ENCODE data around the gene AP2B1. TPM values are rescaled to one million over a fixed set of nuclear protein-coding genes. Genes with fewer than 3 reads are reported as not detected.
A peak's percentile ranks its signal among the peaks of the same experiment; 100 is the strongest.

The AP2B1 gene
- total RNA-seq, 1 experiment from 2014 or later: 61.4 TPM

- in situ Hi-C loops (cut with HindIII; ENCODE audit: low pct_unique_long_range_greater_than_20kb, low sequenced_read_pairs): no loop called here
- DNase-seq (ENCODE audit: low read depth, low spot score): no peak
Observed at GRCh38 chr17:35731917-35732805, 145.0 kb downstream of the AP2B1 start.

- in situ Hi-C loops (cut with HindIII; ENCODE audit: low pct_unique_long_range_greater_than_20kb, low sequenced_read_pairs): no loop called here
- DNase-seq (ENCODE audit: low read depth, low spot score): no peak
Observed at GRCh38 chr17:35732806-35733136, 145.6 kb downstream of the AP2B1 start.

- in situ Hi-C loops (cut with HindIII; ENCODE audit: low pct_unique_long_range_greater_than_20kb, low sequenced_read_pairs): no loop called here
- no peak for DNase-seq (ENCODE audit: low read depth, low spot score)
Observed at GRCh38 chr17:35733366-35733765, 146.2 kb downstream of the AP2B1 start.

GRCh38 chr17:35734396-35734795 is 147.3 kb downstream of the AP2B1 start:
- in situ Hi-C loops (cut with HindIII; ENCODE audit: low pct_unique_long_range_greater_than_20kb, low sequenced_read_pairs): no loop called here
- DNase-seq (ENCODE audit: low read depth, low spot score): no peak

- no peak for DNase-seq (ENCODE audit: low read depth, low spot score)
- in situ Hi-C loops (cut with HindIII; ENCODE audit: low pct_unique_long_range_greater_than_20kb, low sequenced_read_pairs): no loop called here
Observed at GRCh38 chr17:35735036-35735805, 148.1 kb downstream of the AP2B1 start.

- DNase-seq (ENCODE audit: low read depth, low spot score): no peak
- in situ Hi-C loops (cut with HindIII; ENCODE audit: low pct_unique_long_range_greater_than_20kb, low sequenced_read_pairs): no loop called here
Observed at GRCh38 chr17:35736236-35736635, 149.1 kb downstream of the AP2B1 start.

- DNase-seq (ENCODE audit: low read depth, low spot score): no peak
- in situ Hi-C loops (cut with HindIII; ENCODE audit: low pct_unique_long_range_greater_than_20kb, low sequenced_read_pairs): no loop called here
Observed at GRCh38 chr17:35738519-35739133, 151.5 kb downstream of the AP2B1 start.

- no peak for DNase-seq (ENCODE audit: low read depth, low spot score)
- in situ Hi-C loops (cut with HindIII; ENCODE audit: low pct_unique_long_range_greater_than_20kb, low sequenced_read_pairs): no loop called here
Observed at GRCh38 chr17:35740216-35740615, 153.1 kb downstream of the AP2B1 start.

GRCh38 chr17:35740997-35741931 is 154.1 kb downstream of the AP2B1 start:
- in situ Hi-C loops (cut with HindIII; ENCODE audit: low pct_unique_long_range_greater_than_20kb, low sequenced_read_pairs): no loop called here
- DNase-seq (ENCODE audit: low read depth, low spot score): peak; percentile 16

- DNase-seq (ENCODE audit: low read depth, low spot score): no peak
- in situ Hi-C loops (cut with HindIII; ENCODE audit: low pct_unique_long_range_greater_than_20kb, low sequenced_read_pairs): no loop called here
Observed at GRCh38 chr17:35742496-35742895, 155.4 kb downstream of the AP2B1 start.

- in situ Hi-C loops (cut with HindIII; ENCODE audit: low pct_unique_long_range_greater_than_20kb, low sequenced_read_pairs): no loop called here
Observed at GRCh38 chr17:35742896-35743477, 155.9 kb downstream of the AP2B1 start.

GRCh38 chr17:35743626-35744328 is 156.7 kb downstream of the AP2B1 start:
- peak; percentile 36 for DNase-seq (ENCODE audit: low read depth, low spot score)
- in situ Hi-C loops (cut with HindIII; ENCODE audit: low pct_unique_long_range_greater_than_20kb, low sequenced_read_pairs): no loop called here

More at GRCh38 chr17:35742896-35743477, 155.9 kb downstream of the AP2B1 start:
- no peak for DNase-seq (ENCODE audit: low read depth, low spot score)

- in situ Hi-C loops (cut with HindIII; ENCODE audit: low pct_unique_long_range_greater_than_20kb, low sequenced_read_pairs): no loop called here
- DNase-seq (ENCODE audit: low read depth, low spot score): no peak
Observed at GRCh38 chr17:35744830-35745229, 157.7 kb downstream of the AP2B1 start.

GRCh38 chr17:35745246-35745645 is 158.1 kb downstream of the AP2B1 start:
- in situ Hi-C loops (cut with HindIII; ENCODE audit: low pct_unique_long_range_greater_than_20kb, low sequenced_read_pairs): no loop called here
- no peak for DNase-seq (ENCODE audit: low read depth, low spot score)

GRCh38 chr17:35745749-35746320 is 158.7 kb downstream of the AP2B1 start:
- no peak for DNase-seq (ENCODE audit: low read depth, low spot score)
- in situ Hi-C loops (cut with HindIII; ENCODE audit: low pct_unique_long_range_greater_than_20kb, low sequenced_read_pairs): no loop called here

- peak; percentile 84 for DNase-seq (ENCODE audit: low read depth, low spot score)
- in situ Hi-C loops (cut with HindIII; ENCODE audit: low pct_unique_long_range_greater_than_20kb, low sequenced_read_pairs): no loop called here
Observed at GRCh38 chr17:35747540-35748017, 160.5 kb downstream of the AP2B1 start.

Measured in SK-MEL-5 (cell line).